ENCODE data around the gene MKRN2OS. TPM values are rescaled to one million over a fixed set of nuclear protein-coding genes. Genes with fewer than 3 reads are reported as not detected.

The MKRN2OS gene
- total RNA-seq, 2 experiments from 2014 or later, result not detected

DNA sequence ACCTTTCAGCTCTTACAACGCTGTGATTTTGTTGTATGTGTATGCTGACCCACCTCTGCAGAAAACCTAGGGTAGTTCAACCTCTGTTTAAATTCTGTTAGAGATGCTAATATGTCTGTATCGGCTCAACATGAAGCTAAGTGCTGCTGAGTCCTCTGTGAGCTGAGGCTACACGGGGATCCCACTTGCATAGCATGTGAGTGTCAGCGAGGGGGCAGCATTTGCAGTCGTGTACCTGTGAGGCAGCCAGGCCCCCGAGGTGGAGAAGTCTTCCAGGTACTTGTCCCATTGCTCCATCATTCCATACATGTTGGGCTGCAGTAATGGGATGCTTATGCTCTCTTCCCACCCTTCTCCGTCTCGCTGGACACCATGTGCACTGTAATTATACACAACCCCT, 3.7 kb downstream of the MKRN2OS start:
- Mint-ChIP-seq H3K27me3 (ENCODE audit: low read depth) (no peaks in the 10 kb centered on the region), H3K4me3 (no peak overlapping the region), H3K36me3 (ENCODE audit: low read depth) (no peaks in the 10 kb centered on the region), H3K27ac (no peak overlapping the region), H3K9me3 (ENCODE audit: insufficient read depth) (no peaks in the 10 kb centered on the region), H3K4me1 (ENCODE audit: low read depth) (peaks cover 7% of the 10 kb centered on the region)
- POLR2A ChIA-PET, result interaction anchor here (1.4 kb wide), 1 partner anchor 11 kb away, joined by 3 read pairs; no protein-coding TSS in a partner anchor
- CTCF ChIA-PET, result interaction anchor here (1.0 kb wide), 1 partner anchor 12 kb away, joined by 4 read pairs; no protein-coding TSS in a partner anchor
- ATAC-seq, result no peak
- DNase-seq, result no peak

DNA sequence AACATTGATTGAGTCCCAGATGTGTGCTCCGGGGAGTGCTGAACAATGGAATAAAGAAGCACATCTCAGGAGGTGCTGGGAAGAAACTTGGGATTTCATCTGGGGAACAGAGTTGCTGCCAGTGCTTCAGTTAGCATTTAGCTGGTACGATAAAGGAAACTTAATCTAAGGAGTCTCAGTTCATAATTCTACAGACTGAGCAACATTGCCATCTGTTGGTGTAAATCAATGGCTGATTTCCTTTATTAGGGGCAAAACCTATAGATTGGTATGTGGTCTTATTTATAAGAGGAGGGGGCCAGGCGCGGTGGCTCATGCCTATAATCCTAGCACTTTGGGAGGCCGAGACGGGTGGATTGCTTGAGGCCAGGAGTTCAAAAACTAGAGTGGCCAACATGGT, 8.9 kb downstream of the MKRN2OS start:
- no peaks in the 10 kb centered on the region for H3K27me3 Mint-ChIP-seq (ENCODE audit: low read depth)
- no peaks in the 10 kb centered on the region for H3K36me3 Mint-ChIP-seq (ENCODE audit: low read depth)
- no peaks in the 10 kb centered on the region for H3K4me1 Mint-ChIP-seq (ENCODE audit: low read depth)
- no peak overlapping the region for H3K4me3 Mint-ChIP-seq
- no peaks in the 10 kb centered on the region for H3K9me3 Mint-ChIP-seq (ENCODE audit: insufficient read depth)
- ChIA-PET POLR2A (no interaction called here), CTCF (interaction anchor here (1.1 to 1.7 kb wide), 2 partner anchors 20 to 57 kb away, joined by 3 to 7 read pairs; no protein-coding TSS in a partner anchor)
- DNase-seq (no peak), ATAC-seq (no peak)
- H3K27ac Mint-ChIP-seq, result no peak overlapping the region

DNA sequence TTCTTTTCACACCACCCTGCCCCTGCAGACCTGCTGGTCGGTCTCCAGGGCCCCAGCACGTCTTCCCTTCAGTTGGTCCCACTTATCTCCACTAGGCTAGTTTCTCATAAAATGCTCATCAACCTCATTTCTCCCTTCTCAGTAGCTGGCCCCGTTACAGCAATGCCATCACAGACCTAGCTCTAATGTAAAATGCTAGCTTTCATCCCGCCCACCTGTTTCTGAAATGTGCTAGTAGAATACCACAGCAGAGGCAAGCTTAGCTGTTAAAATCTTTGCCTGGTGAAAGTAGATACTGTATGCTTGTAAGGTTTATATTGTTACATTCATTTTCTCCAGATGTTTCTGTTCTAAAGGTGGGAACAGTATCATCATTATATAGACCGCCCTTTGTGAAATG, 13.1 kb downstream of the MKRN2OS start:
- DNase-seq (no peak), ATAC-seq (no peak)
- no peaks in the 10 kb centered on the region for H3K27me3 Mint-ChIP-seq (ENCODE audit: low read depth)
- H3K27ac Mint-ChIP-seq, result no peak overlapping the region
- peaks cover 2% of the 10 kb centered on the region for H3K36me3 Mint-ChIP-seq (ENCODE audit: low read depth)
- no peak overlapping the region for H3K4me3 Mint-ChIP-seq
- no peaks in the 10 kb centered on the region for H3K9me3 Mint-ChIP-seq (ENCODE audit: insufficient read depth)
- POLR2A ChIA-PET, result interaction anchor here (0.6 kb wide), 1 partner anchor 270 kb away, joined by 3 read pairs; no protein-coding TSS in a partner anchor
- CTCF ChIA-PET, result no interaction called here
- no peaks in the 10 kb centered on the region for H3K4me1 Mint-ChIP-seq (ENCODE audit: low read depth)

GRCh38 chr3:12527757-12528143, 17.5 kb downstream of the MKRN2OS start:
- POLR2A ChIA-PET, result no interaction called here
- no peaks in the 10 kb centered on the region for H3K4me1 Mint-ChIP-seq (ENCODE audit: low read depth)

DNA sequence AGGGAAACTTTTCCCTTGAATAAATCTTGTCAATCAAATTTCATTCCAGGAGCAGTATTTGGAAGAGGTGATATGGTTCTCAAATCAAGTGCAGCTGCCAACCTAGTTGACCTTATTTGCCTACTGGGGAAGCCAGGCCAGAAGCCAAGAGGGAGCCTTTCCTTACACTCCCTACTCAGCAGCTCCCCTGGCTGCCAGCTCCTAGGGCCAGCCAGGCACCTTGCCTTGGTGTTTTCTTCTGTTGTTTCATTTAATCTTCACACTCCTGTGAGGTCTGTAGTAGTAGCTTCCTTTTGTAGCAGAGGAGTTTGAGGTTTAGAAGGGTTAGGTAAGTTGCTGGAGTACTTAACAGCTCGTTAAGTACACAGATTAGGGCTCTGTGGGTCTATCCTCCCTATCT, 22.6 kb downstream of the MKRN2OS start:
- ChIA-PET CTCF (no interaction called here), POLR2A (no interaction called here)
- Mint-ChIP-seq H3K4me1 (ENCODE audit: low read depth) (no peaks in the 10 kb centered on the region), H3K27ac (no peak overlapping the region), H3K9me3 (ENCODE audit: insufficient read depth) (peaks cover 3% of the 10 kb centered on the region), H3K27me3 (ENCODE audit: low read depth) (no peaks in the 10 kb centered on the region), H3K4me3 (no peak overlapping the region), H3K36me3 (ENCODE audit: low read depth) (peaks cover 17% of the 10 kb centered on the region)
- no peak for ATAC-seq
- DNase-seq, result no peak

More at GRCh38 chr3:12527757-12528143, 17.5 kb downstream of the MKRN2OS start:
- no peaks in the 10 kb centered on the region for H3K27me3 Mint-ChIP-seq (ENCODE audit: low read depth)
- H3K36me3 Mint-ChIP-seq (ENCODE audit: low read depth), result peaks cover 6% of the 10 kb centered on the region
- H3K4me3 Mint-ChIP-seq, result no peak overlapping the region
- DNase-seq (no peak), ATAC-seq (no peak)
- no peak overlapping the region for H3K27ac Mint-ChIP-seq
- CTCF ChIA-PET, result no interaction called here
- H3K9me3 Mint-ChIP-seq (ENCODE audit: insufficient read depth), result no peaks in the 10 kb centered on the region

DNA sequence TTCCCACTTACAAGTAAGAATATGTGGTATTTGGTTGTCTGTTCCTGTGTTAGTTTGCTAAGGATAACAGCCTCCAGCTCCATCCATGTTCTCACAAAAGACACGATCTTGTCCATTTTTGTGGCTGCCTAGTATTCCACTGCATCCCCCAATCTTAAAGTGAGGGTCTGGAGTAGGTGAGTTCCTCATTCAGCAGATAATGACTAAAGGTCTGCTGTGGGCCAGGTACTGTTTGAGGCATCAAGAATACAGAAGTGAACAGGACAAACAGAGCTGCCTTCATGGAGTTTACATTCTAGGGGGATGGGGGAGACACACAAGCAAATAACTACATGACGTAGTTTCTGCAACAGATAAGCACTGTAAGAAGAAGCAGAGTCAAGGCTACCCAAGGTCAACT, 24.3 kb downstream of the MKRN2OS start:
- DNase-seq, result no peak
- peaks cover 3% of the 10 kb centered on the region for H3K9me3 Mint-ChIP-seq (ENCODE audit: insufficient read depth)
- POLR2A ChIA-PET, result interaction anchor here (0.6 kb wide), 1 partner anchor 31 kb away, joined by 3 read pairs; no protein-coding TSS in a partner anchor
- peaks cover 17% of the 10 kb centered on the region for H3K36me3 Mint-ChIP-seq (ENCODE audit: low read depth)
- no peak overlapping the region for H3K27ac Mint-ChIP-seq
- no peaks in the 10 kb centered on the region for H3K27me3 Mint-ChIP-seq (ENCODE audit: low read depth)
- no peak overlapping the region for H3K4me3 Mint-ChIP-seq
- no peak for ATAC-seq
- CTCF ChIA-PET, result no interaction called here
- no peaks in the 10 kb centered on the region for H3K4me1 Mint-ChIP-seq (ENCODE audit: low read depth)

- Mint-ChIP-seq H3K4me1 (ENCODE audit: low read depth) (no peaks in the 10 kb centered on the region), H3K27ac (no peak overlapping the region), H3K4me3 (no peak overlapping the region), H3K27me3 (ENCODE audit: low read depth) (no peaks in the 10 kb centered on the region), H3K9me3 (ENCODE audit: insufficient read depth) (peaks cover 3% of the 10 kb centered on the region), H3K36me3 (ENCODE audit: low read depth) (peaks cover 12% of the 10 kb centered on the region)
- ATAC-seq, result no peak
- no peak for DNase-seq
- CTCF ChIA-PET, result no interaction called here
- POLR2A ChIA-PET, result no interaction called here
Measured at GRCh38 chr3:12518261-12519028, 26.9 kb downstream of the MKRN2OS start.

GRCh38 chr3:12516873-12517272, 28.4 kb downstream of the MKRN2OS start:
- Mint-ChIP-seq H3K27ac (no peak overlapping the region), H3K9me3 (ENCODE audit: insufficient read depth) (peaks cover 3% of the 10 kb centered on the region), H3K36me3 (ENCODE audit: low read depth) (peaks cover 12% of the 10 kb centered on the region), H3K27me3 (ENCODE audit: low read depth) (no peaks in the 10 kb centered on the region), H3K4me3 (no peak overlapping the region), H3K4me1 (ENCODE audit: low read depth) (no peaks in the 10 kb centered on the region)
- ATAC-seq (no peak), DNase-seq (no peak)
- CTCF ChIA-PET, result no interaction called here
- POLR2A ChIA-PET, result no interaction called here

- CTCF ChIA-PET, result no interaction called here
- H3K4me1 Mint-ChIP-seq (ENCODE audit: low read depth), result no peaks in the 10 kb centered on the region
- no peak for DNase-seq
- POLR2A ChIA-PET, result no interaction called here
- H3K27ac Mint-ChIP-seq, result no peak overlapping the region
- H3K4me3 Mint-ChIP-seq, result no peak overlapping the region
- H3K9me3 Mint-ChIP-seq (ENCODE audit: insufficient read depth), result no peaks in the 10 kb centered on the region
- H3K36me3 Mint-ChIP-seq (ENCODE audit: low read depth), result peaks cover 5% of the 10 kb centered on the region
- H3K27me3 Mint-ChIP-seq (ENCODE audit: low read depth), result no peaks in the 10 kb centered on the region
- ATAC-seq, result no peak
Measured at GRCh38 chr3:12515631-12516030, 29.7 kb downstream of the MKRN2OS start.

DNA sequence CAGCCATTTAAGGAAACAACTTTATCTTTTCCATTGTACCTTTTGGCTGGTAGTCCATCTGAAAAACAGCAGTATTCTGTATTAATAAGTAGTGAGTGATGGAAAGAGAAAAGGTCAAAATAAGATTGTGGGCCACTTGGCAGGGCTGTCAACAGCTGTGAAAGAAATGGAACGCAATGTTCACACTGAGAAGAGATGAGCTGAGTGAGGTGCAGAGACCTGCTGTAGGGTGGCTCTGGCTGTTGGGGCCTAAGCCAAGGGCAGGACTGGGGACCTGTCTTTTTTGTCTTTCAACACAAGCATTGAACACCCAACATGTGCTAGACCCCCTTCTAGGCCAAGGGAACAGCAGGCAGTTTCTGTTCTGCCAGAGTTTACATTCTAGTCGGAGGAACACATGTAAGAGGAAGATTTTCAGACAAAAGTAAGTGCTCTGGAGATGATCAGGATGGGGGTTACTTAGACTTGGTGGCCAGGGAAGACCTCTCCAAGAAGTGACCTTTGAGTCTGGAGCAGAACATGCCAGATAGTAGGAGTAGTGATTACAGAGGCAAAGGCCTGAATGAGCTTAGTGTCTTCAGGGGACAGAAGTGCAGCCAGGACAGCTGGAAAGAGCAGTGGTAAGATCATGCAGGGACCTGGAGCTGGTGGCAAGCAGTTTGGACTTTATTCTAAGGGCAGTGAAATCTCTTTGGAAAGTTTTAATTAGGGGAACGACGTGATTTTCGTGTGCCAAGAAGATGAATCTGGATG, 31.4 kb downstream of the MKRN2OS start:
- ChIA-PET POLR2A (no interaction called here), CTCF (interaction anchor here (1.0 kb wide), 1 partner anchor 10 kb away, joined by 3 read pairs; no protein-coding TSS in a partner anchor)
- Mint-ChIP-seq H3K4me1 (ENCODE audit: low read depth) (no peaks in the 10 kb centered on the region), H3K36me3 (ENCODE audit: low read depth) (peaks cover under 1% of the 10 kb centered on the region), H3K27me3 (ENCODE audit: low read depth) (no peaks in the 10 kb centered on the region), H3K27ac (no peak overlapping the region), H3K9me3 (ENCODE audit: insufficient read depth) (no peaks in the 10 kb centered on the region), H3K4me3 (no peak overlapping the region)
- DNase-seq (no peak), ATAC-seq (no peak)

DNA sequence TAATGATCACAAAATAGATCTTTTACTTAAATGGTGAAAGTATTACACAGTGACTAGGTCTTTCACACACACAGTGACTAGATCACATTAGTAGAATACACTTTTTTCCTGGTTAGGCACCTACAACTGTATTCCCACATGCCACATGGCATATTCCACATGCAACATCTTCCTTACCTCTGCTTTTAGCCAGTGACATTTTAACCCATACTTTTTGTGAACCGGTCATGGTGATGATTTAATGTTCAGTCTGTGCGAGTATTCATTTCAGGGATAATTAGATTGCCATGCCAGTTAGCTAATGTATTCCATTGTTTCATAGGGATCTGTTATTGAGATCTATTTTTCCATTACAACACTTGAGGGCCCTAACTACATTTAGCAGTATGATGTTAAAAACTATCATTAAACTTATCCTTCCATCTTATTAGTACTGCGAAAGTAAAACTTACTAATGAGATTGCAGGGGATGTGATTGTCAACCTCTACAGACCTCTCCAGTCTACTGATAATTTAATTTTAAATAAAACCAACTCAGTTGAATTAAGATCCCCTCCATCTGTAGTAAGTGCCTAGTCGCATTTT, 32.7 kb downstream of the MKRN2OS start:
- CTCF ChIA-PET, result interaction anchor here (0.7 kb wide), 1 partner anchor 28 kb away, joined by 3 read pairs; the partner anchor contains the start of gene TSEN2
- H3K9me3 Mint-ChIP-seq (ENCODE audit: insufficient read depth), result no peaks in the 10 kb centered on the region
- POLR2A ChIA-PET, result no interaction called here
- no peak for ATAC-seq
- no peak overlapping the region for H3K4me3 Mint-ChIP-seq
- no peaks in the 10 kb centered on the region for H3K36me3 Mint-ChIP-seq (ENCODE audit: low read depth)
- H3K27ac Mint-ChIP-seq, result no peak overlapping the region
- no peak for DNase-seq
- no peaks in the 10 kb centered on the region for H3K4me1 Mint-ChIP-seq (ENCODE audit: low read depth)
- H3K27me3 Mint-ChIP-seq (ENCODE audit: low read depth), result no peaks in the 10 kb centered on the region

GRCh38 chr3:12509466-12509865, 35.8 kb downstream of the MKRN2OS start:
- Mint-ChIP-seq H3K9me3 (ENCODE audit: insufficient read depth) (no peaks in the 10 kb centered on the region), H3K4me1 (ENCODE audit: low read depth) (no peaks in the 10 kb centered on the region), H3K36me3 (ENCODE audit: low read depth) (peaks cover 3% of the 10 kb centered on the region), H3K27me3 (ENCODE audit: low read depth) (no peaks in the 10 kb centered on the region), H3K27ac (no peak overlapping the region), H3K4me3 (no peak overlapping the region)
- CTCF ChIA-PET, result interaction anchor here (0.8 kb wide), 1 partner anchor 14 kb away, joined by 4 read pairs; no protein-coding TSS in a partner anchor
- POLR2A ChIA-PET, result no interaction called here
- ATAC-seq (no peak), DNase-seq (no peak)

Measured in activated CD8-positive, alpha-beta T cell treated with anti-CD3 and anti-CD28 coated beads, Interleukin-2, amount 10 ng/mL, durations not matched to agents 7 days and 5 days (primary cell).